ENCODE results near the gene MPDU1.
"Not testable (repeated sequence)": the region's sequence is repeated elsewhere in the genome, so short reads cannot be mapped to it uniquely, and the experiment has no call there.

DNA sequence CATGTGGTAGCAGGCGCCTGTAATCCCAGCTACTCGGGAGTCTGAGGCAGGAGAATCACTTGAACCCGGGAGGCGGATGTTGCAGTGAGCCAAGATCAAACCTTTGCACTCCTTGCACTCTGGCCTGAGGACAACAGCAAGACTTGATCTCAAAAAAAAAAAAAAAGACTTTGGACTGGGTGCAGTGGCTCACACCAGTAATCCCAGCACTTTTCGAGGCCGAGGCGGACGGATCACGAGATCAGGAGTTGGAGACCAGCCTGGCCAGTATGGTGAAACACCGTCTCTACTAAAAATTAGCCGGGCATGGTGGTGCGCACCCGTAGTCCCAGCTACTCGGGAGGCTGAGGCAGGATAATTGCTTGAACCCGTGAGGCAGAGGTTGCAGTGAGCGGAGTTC lies 42.1 kb downstream of the MPDU1 start:
- TF ChIP-seq, protein P1, sequence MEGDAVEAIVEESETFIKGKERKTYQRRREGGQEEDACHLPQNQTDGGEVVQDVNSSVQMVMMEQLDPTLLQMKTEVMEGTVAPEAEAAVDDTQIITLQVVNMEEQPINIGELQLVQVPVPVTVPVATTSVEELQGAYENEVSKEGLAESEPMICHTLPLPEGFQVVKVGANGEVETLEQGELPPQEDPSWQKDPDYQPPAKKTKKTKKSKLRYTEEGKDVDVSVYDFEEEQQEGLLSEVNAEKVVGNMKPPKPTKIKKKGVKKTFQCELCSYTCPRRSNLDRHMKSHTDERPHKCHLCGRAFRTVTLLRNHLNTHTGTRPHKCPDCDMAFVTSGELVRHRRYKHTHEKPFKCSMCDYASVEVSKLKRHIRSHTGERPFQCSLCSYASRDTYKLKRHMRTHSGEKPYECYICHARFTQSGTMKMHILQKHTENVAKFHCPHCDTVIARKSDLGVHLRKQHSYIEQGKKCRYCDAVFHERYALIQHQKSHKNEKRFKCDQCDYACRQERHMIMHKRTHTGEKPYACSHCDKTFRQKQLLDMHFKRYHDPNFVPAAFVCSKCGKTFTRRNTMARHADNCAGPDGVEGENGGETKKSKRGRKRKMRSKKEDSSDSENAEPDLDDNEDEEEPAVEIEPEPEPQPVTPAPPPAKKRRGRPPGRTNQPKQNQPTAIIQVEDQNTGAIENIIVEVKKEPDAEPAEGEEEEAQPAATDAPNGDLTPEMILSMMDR (IDR thresholded peaks at IDR 0.05) = not testable (repeated sequence)
- TF ChIP-seq POLR2A (IDR thresholded peaks at IDR 0.05); POLR2AphosphoS5 (IDR thresholded peaks at IDR 0.05; ENCODE audit: insufficient read depth in 1 of 2, low read depth in 1 of 2): not testable (repeated sequence)

Data from vagina (tissue), 2 donors.